ENCODE data around the gene AQP6.

- TF ChIP-seq CTCF (IDR thresholded peaks at IDR 0.05) (no peak), POLR2A (IDR thresholded peaks at IDR 0.05) (no peak)
These were observed 21.1 kb upstream of the AQP6 start for GRCh38 chr12:49951411-49952240.
